DND-41 (cell line): ENCODE results near the gene NLRP6.

Source experiments
- EZH2 ChIP-seq: IDR thresholded peaks from 3 replicates; pipeline ENCODE4 v1.6.1; 2012; ENCODE audit warnings: borderline replicate concordance, low read depth, mild to moderate bottlenecking, moderate library complexity, low read length, inconsistent platforms; ENCODE audit not compliant: severe bottlenecking
- TF ChIP-seq, protein P1 (sequence below): IDR thresholded peaks from 2 replicates; pipeline ENCODE4 v1.5.1; 2012; ENCODE audit warnings: borderline replicate concordance, low read length, moderate library complexity, mild to moderate bottlenecking; ENCODE audit not compliant: poor library complexity, severe bottlenecking; ENCODE audit errors: extremely low read depth

DNA sequence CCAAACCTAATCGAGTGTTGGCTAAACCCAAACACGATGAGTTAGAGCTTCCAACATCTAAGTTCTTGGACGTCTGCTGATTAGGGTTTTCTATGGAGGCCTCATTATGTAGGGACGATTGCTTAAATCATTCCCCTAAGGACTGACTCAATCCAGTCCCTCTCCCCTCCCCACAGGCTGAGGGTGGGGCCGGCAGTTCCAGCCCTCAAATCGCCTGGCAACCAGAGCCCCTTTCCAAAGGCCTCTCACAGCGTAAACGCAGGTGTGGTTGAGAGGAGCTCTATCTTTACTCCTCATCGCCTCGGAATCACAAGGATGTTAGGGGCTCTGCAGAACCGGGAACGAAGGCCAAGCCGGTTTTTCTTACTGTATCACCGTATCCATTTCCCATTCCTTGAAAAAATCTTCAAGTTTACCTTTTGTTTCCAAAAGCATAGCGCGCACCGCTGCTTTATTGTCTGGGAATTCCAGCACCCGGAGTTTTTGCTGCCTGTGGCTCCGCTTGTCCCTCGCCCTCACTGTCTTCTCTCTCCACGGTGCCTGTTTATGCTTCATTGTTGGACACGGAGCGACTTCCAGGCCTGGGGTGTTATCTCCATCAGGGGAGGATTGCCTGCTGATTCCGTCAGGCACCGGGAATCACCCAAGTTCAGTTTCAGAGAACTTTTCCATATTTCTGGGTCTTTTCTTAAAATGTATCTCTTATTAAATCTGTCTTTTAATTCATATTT, 56.2 kb downstream of the NLRP6 start:
- TF ChIP-seq, protein P1, sequence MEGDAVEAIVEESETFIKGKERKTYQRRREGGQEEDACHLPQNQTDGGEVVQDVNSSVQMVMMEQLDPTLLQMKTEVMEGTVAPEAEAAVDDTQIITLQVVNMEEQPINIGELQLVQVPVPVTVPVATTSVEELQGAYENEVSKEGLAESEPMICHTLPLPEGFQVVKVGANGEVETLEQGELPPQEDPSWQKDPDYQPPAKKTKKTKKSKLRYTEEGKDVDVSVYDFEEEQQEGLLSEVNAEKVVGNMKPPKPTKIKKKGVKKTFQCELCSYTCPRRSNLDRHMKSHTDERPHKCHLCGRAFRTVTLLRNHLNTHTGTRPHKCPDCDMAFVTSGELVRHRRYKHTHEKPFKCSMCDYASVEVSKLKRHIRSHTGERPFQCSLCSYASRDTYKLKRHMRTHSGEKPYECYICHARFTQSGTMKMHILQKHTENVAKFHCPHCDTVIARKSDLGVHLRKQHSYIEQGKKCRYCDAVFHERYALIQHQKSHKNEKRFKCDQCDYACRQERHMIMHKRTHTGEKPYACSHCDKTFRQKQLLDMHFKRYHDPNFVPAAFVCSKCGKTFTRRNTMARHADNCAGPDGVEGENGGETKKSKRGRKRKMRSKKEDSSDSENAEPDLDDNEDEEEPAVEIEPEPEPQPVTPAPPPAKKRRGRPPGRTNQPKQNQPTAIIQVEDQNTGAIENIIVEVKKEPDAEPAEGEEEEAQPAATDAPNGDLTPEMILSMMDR: no peak
- no peak for TF ChIP-seq EZH2
